Measurements from ENCODE around the gene CAPN5. TPM values are rescaled to one million over a fixed set of nuclear protein-coding genes. Genes with fewer than 3 reads are reported as not detected.

CAPN5 gene
- total and polyA plus RNA-seq, 2 experiments from 2014 or later = 10.2 to 32.2 TPM

DNA sequence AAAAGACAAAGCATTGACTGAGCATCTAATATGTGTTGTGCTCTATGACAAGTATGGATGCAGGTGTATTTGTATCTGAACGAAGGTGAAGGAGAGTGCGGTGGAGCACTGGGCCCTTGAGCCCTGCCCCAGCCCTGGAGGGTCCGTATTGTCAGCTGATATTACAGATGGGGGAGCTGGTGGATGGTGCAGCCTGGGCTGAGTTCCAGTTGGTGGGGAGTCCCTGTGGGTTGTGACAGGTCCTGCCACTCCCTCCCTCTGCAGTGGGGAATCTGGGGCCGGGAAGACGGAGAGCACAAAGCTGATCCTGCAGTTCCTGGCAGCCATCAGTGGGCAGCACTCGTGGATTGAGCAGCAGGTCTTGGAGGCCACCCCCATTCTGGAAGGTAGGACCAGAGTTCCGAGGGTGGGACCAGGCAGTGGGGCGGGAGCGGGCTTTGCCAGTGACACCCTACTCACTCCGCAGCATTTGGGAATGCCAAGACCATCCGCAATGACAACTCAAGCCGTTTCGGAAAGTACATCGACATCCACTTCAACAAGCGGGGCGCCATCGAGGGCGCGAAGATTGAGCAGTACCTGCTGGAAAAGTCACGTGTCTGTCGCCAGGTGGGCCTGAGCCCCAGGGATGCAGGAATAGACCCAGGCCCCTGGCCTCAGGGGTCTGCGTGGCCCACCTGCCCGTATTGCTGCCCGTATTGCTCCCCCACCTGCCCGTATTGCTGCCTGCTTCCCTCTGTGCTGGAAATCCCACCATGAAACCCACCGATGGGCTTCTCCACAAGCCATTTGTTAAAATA lies 89.8 kb downstream of the CAPN5 start:
- H3K36me3 ChIP-seq (ENCODE audit: insufficient read depth) = no peaks in the 10 kb centered on the region
- TF ChIP-seq JUNB (IDR thresholded peaks at IDR 0.05; ENCODE audit: unreplicated experiment) (no peak), ZNF114 (CRISPR knock-in tag; IDR thresholded peaks at IDR 0.05) (no peak), EZH2 (IDR thresholded peaks at IDR 0.05; ENCODE audit: low read depth, unreplicated experiment) (no peak), CTCF (conservative IDR thresholded peaks at IDR 0.05; ENCODE audit: low read depth in 2 of 2) (no peak), ZNF331 (CRISPR knock-in tag; IDR thresholded peaks at IDR 0.05; ENCODE audit: low read depth) (no peak), NANOG (IDR thresholded peaks at IDR 0.05; ENCODE audit: borderline replicate concordance) (no peak), POLR2AphosphoS5 (IDR thresholded peaks at IDR 0.05; ENCODE audit: low read depth) (no peak)
- no peaks in the 10 kb centered on the region for H4K20me1 ChIP-seq (replicated peaks; ENCODE audit: insufficient read depth)
- no peak overlapping the region for H2AFZ ChIP-seq
- no peak overlapping the region for H3K4me2 ChIP-seq
- H3K4me1 ChIP-seq (ENCODE audit: insufficient read depth) = no peaks in the 10 kb centered on the region
- no peak overlapping the region for H3K27ac ChIP-seq (ENCODE audit: low read depth)
- H3K79me2 ChIP-seq (replicated peaks; ENCODE audit: insufficient read depth) = no peaks in the 10 kb centered on the region
- no peaks in the 10 kb centered on the region for H3K36me3 Mint-ChIP-seq (ENCODE audit: low read depth)
- H3K4me1 Mint-ChIP-seq = no peaks in the 10 kb centered on the region; the same call in 2 of the 3 replicates
- no peak overlapping the region for H3K4me3 ChIP-seq
- peaks cover 5% of the 10 kb centered on the region for H3K27me3 Mint-ChIP-seq (ENCODE audit: insufficient read depth, low read depth, poor library complexity)
- no peaks in the 10 kb centered on the region for H3F3A ChIP-seq (replicated peaks; ENCODE audit: low read depth)
- H3K9me3 Mint-ChIP-seq = no peaks in the 10 kb centered on the region
- no peak for DNase-seq (ENCODE audit: low spot score)
- no peak overlapping the region for H3K27ac Mint-ChIP-seq
- no peak overlapping the region for H3K4me3 Mint-ChIP-seq
- H3K27me3 ChIP-seq (ENCODE audit: insufficient read depth) = no peaks in the 10 kb centered on the region
- H3K9me2 ChIP-seq (ENCODE audit: insufficient read depth) = no peaks in the 10 kb centered on the region
- no peak for ATAC-seq

GRCh38 chr11:77158041-77158695 lies 91.4 kb downstream of the CAPN5 start:
- Histone ChIP-seq H3K9me2 (ENCODE audit: insufficient read depth) (no peaks in the 10 kb centered on the region), H3K4me2 (no peak overlapping the region), H3K4me1 (ENCODE audit: insufficient read depth) (no peaks in the 10 kb centered on the region), H2AFZ (no peak overlapping the region), H3F3A (replicated peaks; ENCODE audit: low read depth) (no peaks in the 10 kb centered on the region), H3K36me3 (ENCODE audit: insufficient read depth) (no peaks in the 10 kb centered on the region), H4K20me1 (replicated peaks; ENCODE audit: insufficient read depth) (no peaks in the 10 kb centered on the region), H3K79me2 (replicated peaks; ENCODE audit: insufficient read depth) (no peaks in the 10 kb centered on the region), H3K27ac (ENCODE audit: low read depth) (no peak overlapping the region), H3K27me3 (ENCODE audit: insufficient read depth) (no peaks in the 10 kb centered on the region), H3K4me3 (no peak overlapping the region)
- H3K27me3 Mint-ChIP-seq (ENCODE audit: insufficient read depth, low read depth, poor library complexity) = peaks cover 7% of the 10 kb centered on the region
- no peaks in the 10 kb centered on the region for H3K9me3 Mint-ChIP-seq
- no peak overlapping the region for H3K4me3 Mint-ChIP-seq
- DNase-seq (ENCODE audit: low spot score) (no peak), ATAC-seq (no peak)
- TF ChIP-seq NANOG (IDR thresholded peaks at IDR 0.05; ENCODE audit: borderline replicate concordance) (no peak), ZNF331 (CRISPR knock-in tag; IDR thresholded peaks at IDR 0.05; ENCODE audit: low read depth) (no peak), CREB1 (CRISPR knock-in tag; IDR thresholded peaks at IDR 0.05; ENCODE audit: low read depth) (no peak), CTCF (conservative IDR thresholded peaks at IDR 0.05; ENCODE audit: low read depth in 2 of 2) (no peak), POLR2AphosphoS5 (IDR thresholded peaks at IDR 0.05; ENCODE audit: low read depth) (no peak)
- TF ChIP-seq, protein P1, sequence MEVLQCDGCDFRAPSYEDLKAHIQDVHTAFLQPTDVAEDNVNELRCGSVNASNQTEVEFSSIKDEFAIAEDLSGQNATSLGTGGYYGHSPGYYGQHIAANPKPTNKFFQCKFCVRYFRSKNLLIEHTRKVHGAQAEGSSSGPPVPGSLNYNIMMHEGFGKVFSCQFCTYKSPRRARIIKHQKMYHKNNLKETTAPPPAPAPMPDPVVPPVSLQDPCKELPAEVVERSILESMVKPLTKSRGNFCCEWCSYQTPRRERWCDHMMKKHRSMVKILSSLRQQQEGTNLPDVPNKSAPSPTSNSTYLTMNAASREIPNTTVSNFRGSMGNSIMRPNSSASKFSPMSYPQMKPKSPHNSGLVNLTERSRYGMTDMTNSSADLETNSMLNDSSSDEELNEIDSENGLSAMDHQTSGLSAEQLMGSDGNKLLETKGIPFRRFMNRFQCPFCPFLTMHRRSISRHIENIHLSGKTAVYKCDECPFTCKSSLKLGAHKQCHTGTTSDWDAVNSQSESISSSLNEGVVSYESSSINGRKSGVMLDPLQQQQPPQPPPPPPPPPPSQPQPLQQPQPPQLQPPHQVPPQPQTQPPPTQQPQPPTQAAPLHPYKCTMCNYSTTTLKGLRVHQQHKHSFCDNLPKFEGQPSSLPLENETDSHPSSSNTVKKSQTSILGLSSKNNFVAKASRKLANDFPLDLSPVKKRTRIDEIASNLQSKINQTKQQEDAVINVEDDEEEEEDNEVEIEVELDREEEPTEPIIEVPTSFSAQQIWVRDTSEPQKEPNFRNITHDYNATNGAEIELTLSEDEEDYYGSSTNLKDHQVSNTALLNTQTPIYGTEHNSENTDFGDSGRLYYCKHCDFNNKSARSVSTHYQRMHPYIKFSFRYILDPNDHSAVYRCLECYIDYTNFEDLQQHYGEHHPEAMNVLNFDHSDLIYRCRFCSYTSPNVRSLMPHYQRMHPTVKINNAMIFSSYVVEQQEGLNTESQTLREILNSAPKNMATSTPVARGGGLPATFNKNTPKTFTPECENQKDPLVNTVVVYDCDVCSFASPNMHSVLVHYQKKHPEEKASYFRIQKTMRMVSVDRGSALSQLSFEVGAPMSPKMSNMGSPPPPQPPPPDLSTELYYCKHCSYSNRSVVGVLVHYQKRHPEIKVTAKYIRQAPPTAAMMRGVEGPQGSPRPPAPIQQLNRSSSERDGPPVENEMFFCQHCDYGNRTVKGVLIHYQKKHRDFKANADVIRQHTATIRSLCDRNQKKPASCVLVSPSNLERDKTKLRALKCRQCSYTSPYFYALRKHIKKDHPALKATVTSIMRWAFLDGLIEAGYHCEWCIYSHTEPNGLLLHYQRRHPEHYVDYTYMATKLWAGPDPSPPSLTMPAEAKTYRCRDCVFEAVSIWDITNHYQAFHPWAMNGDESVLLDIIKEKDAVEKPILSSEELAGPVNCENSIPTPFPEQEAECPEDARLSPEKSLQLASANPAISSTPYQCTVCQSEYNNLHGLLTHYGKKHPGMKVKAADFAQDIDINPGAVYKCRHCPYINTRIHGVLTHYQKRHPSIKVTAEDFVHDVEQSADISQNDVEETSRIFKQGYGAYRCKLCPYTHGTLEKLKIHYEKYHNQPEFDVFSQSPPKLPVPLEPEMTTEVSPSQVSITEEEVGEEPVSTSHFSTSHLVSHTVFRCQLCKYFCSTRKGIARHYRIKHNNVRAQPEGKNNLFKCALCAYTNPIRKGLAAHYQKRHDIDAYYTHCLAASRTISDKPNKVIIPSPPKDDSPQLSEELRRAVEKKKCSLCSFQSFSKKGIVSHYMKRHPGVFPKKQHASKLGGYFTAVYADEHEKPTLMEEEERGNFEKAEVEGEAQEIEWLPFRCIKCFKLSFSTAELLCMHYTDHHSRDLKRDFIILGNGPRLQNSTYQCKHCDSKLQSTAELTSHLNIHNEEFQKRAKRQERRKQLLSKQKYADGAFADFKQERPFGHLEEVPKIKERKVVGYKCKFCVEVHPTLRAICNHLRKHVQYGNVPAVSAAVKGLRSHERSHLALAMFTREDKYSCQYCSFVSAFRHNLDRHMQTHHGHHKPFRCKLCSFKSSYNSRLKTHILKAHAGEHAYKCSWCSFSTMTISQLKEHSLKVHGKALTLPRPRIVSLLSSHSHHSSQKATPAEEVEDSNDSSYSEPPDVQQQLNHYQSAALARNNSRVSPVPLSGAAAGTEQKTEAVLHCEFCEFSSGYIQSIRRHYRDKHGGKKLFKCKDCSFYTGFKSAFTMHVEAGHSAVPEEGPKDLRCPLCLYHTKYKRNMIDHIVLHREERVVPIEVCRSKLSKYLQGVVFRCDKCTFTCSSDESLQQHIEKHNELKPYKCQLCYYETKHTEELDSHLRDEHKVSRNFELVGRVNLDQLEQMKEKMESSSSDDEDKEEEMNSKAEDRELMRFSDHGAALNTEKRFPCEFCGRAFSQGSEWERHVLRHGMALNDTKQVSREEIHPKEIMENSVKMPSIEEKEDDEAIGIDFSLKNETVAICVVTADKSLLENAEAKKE (CRISPR knock-in tag; IDR thresholded peaks at IDR 0.05) = no peak
- no peaks in the 10 kb centered on the region for H3K36me3 Mint-ChIP-seq (ENCODE audit: low read depth)
- H3K27ac Mint-ChIP-seq = no peak overlapping the region
- H3K4me1 Mint-ChIP-seq = no peaks in the 10 kb centered on the region; the same call in 2 of the 3 replicates

All from GM23338 (cell line).